D341Med (cell line): ENCODE measurements around the gene DDC.

Experiments
- DNase-seq: peaks from one replicate; pipeline ENCODE4 v3.0.0; 2012; ENCODE audit warnings: low spot score

DDC gene

GRCh38 chr7:50412973-50413372 is 152.2 kb downstream of the DDC start:
- DNase-seq, result no peak

- no peak for DNase-seq
These were observed 153.9 kb downstream of the DDC start for GRCh38 chr7:50411332-50411731.

- DNase-seq, result no peak
These were observed 155.1 kb downstream of the DDC start for GRCh38 chr7:50409856-50410745.
